ENCODE data around the gene RAP1GAP. TPM values are rescaled to one million over a fixed set of nuclear protein-coding genes. Genes with fewer than 3 reads are reported as not detected.

Gene RAP1GAP
- total and polyA plus RNA-seq, 5 donors = 15.3 to 18.7 (median 16.8) TPM

- no peak overlapping the region for H3K27ac ChIP-seq (ENCODE audit: low read length)
- H3K4me3 ChIP-seq (ENCODE audit: low read length) = no peak overlapping the region
- H3K4me1 ChIP-seq (ENCODE audit: control insufficient read depth, insufficient read depth, low read length) = peaks cover 4% of the 10 kb centered on the region
- intact Hi-C loops (cut with DNase I) = no loop called here
- ATAC-seq (peak in 1 of 2 donors; percentile 4), DNase-seq (peak; percentile 41 to 66 (median 65))
- H3K9me3 ChIP-seq (ENCODE audit: control insufficient read depth, low read length) = no peaks in the 10 kb centered on the region
- no peaks in the 10 kb centered on the region for H3K27me3 ChIP-seq (ENCODE audit: control insufficient read depth, insufficient read depth)
- 59% methylated on average over 11 of the region's 11 CpGs for WGBS
Observed at GRCh38 chr1:21547876-21548275, 121.3 kb downstream of the RAP1GAP start.

Other genes with a start within 250 kb of the RAP1GAP start
- gene NBPF3, start 229.2 kb downstream of the RAP1GAP start, total RNA-seq = 1 to 10 TPM; 3.4 to 7.9 (median 5.8) TPM
- 1.9 TPM for gene NBPF3, start 229.2 kb downstream of the RAP1GAP start, polyA plus RNA-seq
- gene ALPL, start 159.9 kb downstream of the RAP1GAP start, total RNA-seq = 10 to 100 TPM; 10.1 to 32.1 (median 15.9) TPM
- 14.1 TPM for gene ALPL, start 159.9 kb downstream of the RAP1GAP start, polyA plus RNA-seq
- gene USP48, start 113.8 kb upstream of the RAP1GAP start, total RNA-seq = 10 to 100 TPM; 45.1 to 49.4 (median 46.0) TPM
- 19.9 TPM for gene USP48, start 113.8 kb upstream of the RAP1GAP start, polyA plus RNA-seq
- gene LDLRAD2, start 142.9 kb upstream of the RAP1GAP start, total RNA-seq = under 1 TPM in 2 of 4 donors, not detected in 2; 0.06 to 0.23 TPM
- gene LDLRAD2, start 142.9 kb upstream of the RAP1GAP start, polyA plus RNA-seq = 4.7 TPM